ENCODE results near the gene PANK4. TPM values are rescaled to one million over a fixed set of nuclear protein-coding genes. Genes with fewer than 3 reads are reported as not detected.

PANK4 gene
- polyA plus RNA-seq, 1 donor (not counting 4 experiments of a cell fraction or from before 2014, with no cell fraction given) = 14.5 TPM

GRCh38 chr1:2495546-2495945 lies 30.9 kb downstream of the PANK4 start:
- H3K9ac ChIP-seq (ENCODE audit: control insufficient read depth, extremely low read depth, insufficient read depth, low read length) = no peak overlapping the region
- no peaks in the 10 kb centered on the region for H3K9me1 ChIP-seq (ENCODE audit: control insufficient read depth, extremely low read depth, insufficient read depth, low read length)
- H3K36me3 ChIP-seq (ENCODE audit: control insufficient read depth in 2 of 2, extremely low read depth in 1 of 2, insufficient read depth in 2 of 2, low read length in 2 of 2) = peaks cover 13 to 36% of the 10 kb centered on the region in 2 experiments
- no peak for TF ChIP-seq EZH2 (IDR thresholded peaks at IDR 0.05; ENCODE audit: low read length)
- TF ChIP-seq, protein P1, sequence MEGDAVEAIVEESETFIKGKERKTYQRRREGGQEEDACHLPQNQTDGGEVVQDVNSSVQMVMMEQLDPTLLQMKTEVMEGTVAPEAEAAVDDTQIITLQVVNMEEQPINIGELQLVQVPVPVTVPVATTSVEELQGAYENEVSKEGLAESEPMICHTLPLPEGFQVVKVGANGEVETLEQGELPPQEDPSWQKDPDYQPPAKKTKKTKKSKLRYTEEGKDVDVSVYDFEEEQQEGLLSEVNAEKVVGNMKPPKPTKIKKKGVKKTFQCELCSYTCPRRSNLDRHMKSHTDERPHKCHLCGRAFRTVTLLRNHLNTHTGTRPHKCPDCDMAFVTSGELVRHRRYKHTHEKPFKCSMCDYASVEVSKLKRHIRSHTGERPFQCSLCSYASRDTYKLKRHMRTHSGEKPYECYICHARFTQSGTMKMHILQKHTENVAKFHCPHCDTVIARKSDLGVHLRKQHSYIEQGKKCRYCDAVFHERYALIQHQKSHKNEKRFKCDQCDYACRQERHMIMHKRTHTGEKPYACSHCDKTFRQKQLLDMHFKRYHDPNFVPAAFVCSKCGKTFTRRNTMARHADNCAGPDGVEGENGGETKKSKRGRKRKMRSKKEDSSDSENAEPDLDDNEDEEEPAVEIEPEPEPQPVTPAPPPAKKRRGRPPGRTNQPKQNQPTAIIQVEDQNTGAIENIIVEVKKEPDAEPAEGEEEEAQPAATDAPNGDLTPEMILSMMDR (optimal IDR thresholded peaks at IDR 0.05 in 1 of 3, IDR thresholded peaks at IDR 0.05 in 1 of 3, conservative IDR thresholded peaks at IDR 0.05 in 1 of 3; ENCODE audit: extremely low read depth in 1 of 3, insufficient read depth in 2 of 3, low read length in 3 of 3) = no peak
- dilution Hi-C loops (cut with MboI; ENCODE audit: extremely low pct_ligation_motif_present, low sequenced_read_pairs) = no loop called here
- peaks cover 7% of the 10 kb centered on the region for H4K20me1 ChIP-seq (ENCODE audit: control insufficient read depth, extremely low read depth, insufficient read depth, low read length)
- H2AFZ ChIP-seq (ENCODE audit: control insufficient read depth, low read length) = no peak overlapping the region
- no peaks in the 10 kb centered on the region for H3K79me2 ChIP-seq (ENCODE audit: control insufficient read depth, insufficient read depth, low read length)
- no peaks in the 10 kb centered on the region for H3K9me3 ChIP-seq (ENCODE audit: control insufficient read depth, low read depth, low read length)
- H3K27me3 ChIP-seq (ENCODE audit: control insufficient read depth, extremely low read depth, insufficient read depth, low read length) = no peaks in the 10 kb centered on the region
- FAIRE-seq (no peak), DNase-seq (ENCODE audit: low read depth, low spot score) (no peak)
- H3K4me3 ChIP-seq (ENCODE audit: control insufficient read depth in 2 of 3, extremely low read depth in 1 of 3, insufficient read depth in 2 of 3, low read depth in 1 of 3, low read length in 3 of 3) = no peak overlapping the region
- no peak overlapping the region for H3K27ac ChIP-seq (ENCODE audit: control insufficient read depth, insufficient read depth, low read length)
- H3K4me1 ChIP-seq (ENCODE audit: control insufficient read depth, extremely low read depth, insufficient read depth, low read length) = peaks cover 17% of the 10 kb centered on the region
- H3K4me2 ChIP-seq (ENCODE audit: control insufficient read depth, extremely low read depth, insufficient read depth, low read depth, low read length) = no peak overlapping the region

DNA sequence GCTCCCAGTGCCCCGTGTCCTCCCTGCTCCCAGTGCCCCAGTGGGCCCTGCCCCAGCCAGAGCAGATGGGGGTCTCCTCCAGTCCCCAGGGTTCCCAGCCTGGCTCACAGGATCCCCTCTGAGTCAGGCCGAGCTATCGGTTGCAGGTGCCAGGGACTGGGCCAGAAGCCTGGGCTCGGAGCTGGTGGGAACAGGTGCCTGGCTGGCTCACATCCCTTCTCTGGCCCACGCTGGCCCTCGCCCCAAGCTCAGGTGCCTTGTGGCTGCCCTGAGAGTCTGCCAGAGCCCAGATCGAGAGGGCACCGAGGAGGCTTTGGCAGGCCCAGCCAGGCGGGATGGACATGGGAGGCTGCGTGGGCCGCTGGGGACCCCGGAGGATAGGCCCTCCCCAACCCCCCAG lies 31.4 kb downstream of the PANK4 start:
- Histone ChIP-seq H3K9me1 (ENCODE audit: control insufficient read depth, extremely low read depth, insufficient read depth, low read length) (no peaks in the 10 kb centered on the region), H2AFZ (ENCODE audit: control insufficient read depth, low read length) (no peak overlapping the region), H3K4me2 (ENCODE audit: control insufficient read depth, extremely low read depth, insufficient read depth, low read depth, low read length) (no peak overlapping the region), H3K4me1 (ENCODE audit: control insufficient read depth, extremely low read depth, insufficient read depth, low read length) (peaks cover 17% of the 10 kb centered on the region), H3K9ac (ENCODE audit: control insufficient read depth, extremely low read depth, insufficient read depth, low read length) (no peak overlapping the region), H3K4me3 (ENCODE audit: control insufficient read depth in 2 of 3, extremely low read depth in 1 of 3, insufficient read depth in 2 of 3, low read depth in 1 of 3, low read length in 3 of 3) (no peak overlapping the region), H3K79me2 (ENCODE audit: control insufficient read depth, insufficient read depth, low read length) (no peaks in the 10 kb centered on the region), H3K36me3 (ENCODE audit: control insufficient read depth in 2 of 2, extremely low read depth in 1 of 2, insufficient read depth in 2 of 2, low read length in 2 of 2) (peaks cover 13 to 37% of the 10 kb centered on the region in 2 experiments), H4K20me1 (ENCODE audit: control insufficient read depth, extremely low read depth, insufficient read depth, low read length) (peaks cover 7% of the 10 kb centered on the region), H3K27ac (ENCODE audit: control insufficient read depth, insufficient read depth, low read length) (no peak overlapping the region), H3K27me3 (ENCODE audit: control insufficient read depth, extremely low read depth, insufficient read depth, low read length) (no peaks in the 10 kb centered on the region), H3K9me3 (ENCODE audit: control insufficient read depth, low read depth, low read length) (no peaks in the 10 kb centered on the region)
- DNase-seq (ENCODE audit: low read depth, low spot score) (no peak), FAIRE-seq (no peak)
- dilution Hi-C loops (cut with MboI; ENCODE audit: extremely low pct_ligation_motif_present, low sequenced_read_pairs) = no loop called here
- no peak for TF ChIP-seq EZH2 (IDR thresholded peaks at IDR 0.05; ENCODE audit: low read length)
- TF ChIP-seq, protein P1 (optimal IDR thresholded peaks at IDR 0.05 in 1 of 3, IDR thresholded peaks at IDR 0.05 in 1 of 3, conservative IDR thresholded peaks at IDR 0.05 in 1 of 3; ENCODE audit: extremely low read depth in 1 of 3, insufficient read depth in 2 of 3, low read length in 3 of 3) = no peak

Measured in keratinocyte (primary cell).